Colonic mucosa (tissue), 4 donors: ENCODE results near the gene CTXND2. TPM values are rescaled to one million over a fixed set of nuclear protein-coding genes. Genes with fewer than 3 reads are reported as not detected.

Experiments
- DNase-seq: peaks from one replicate; pipeline ENCODE4 v3.0.0-alpha.2; 2020
- H3K27ac ChIP-seq: fragments of 200-600 bp; one replicate; pipeline ENCODE4 v1.8.0; 2021
- H3K27me3 ChIP-seq: fragments of 200-600 bp; one replicate; pipeline ENCODE4 v1.8.0; 2021
- H3K36me3 ChIP-seq: fragments of 200-600 bp; one replicate; pipeline ENCODE4 v1.8.0; 2021
- H3K4me1 ChIP-seq: fragments of 200-600 bp; one replicate; pipeline ENCODE4 v1.8.0; 2021; ENCODE audit warnings: mild to moderate bottlenecking
- H3K4me3 ChIP-seq: fragments of 200-600 bp; one replicate; pipeline ENCODE4 v1.8.0; 2021
- H3K9ac ChIP-seq, 2 donors: one replicate each; pipeline ENCODE4 v1.7.0; 2013; ENCODE audit warnings: control low read depth in 2 of 2, low read depth in 2 of 2, low read length in 2 of 2
- H3K9me3 ChIP-seq: fragments of 200-600 bp; one replicate; pipeline ENCODE4 v1.8.0; 2021
- CTCF ChIP-seq: fragments of 200-600 bp; IDR thresholded peaks from one replicate; pipeline ENCODE4 v1.8.0; 2022; ENCODE audit warnings: antibody characterized with exemption, mild to moderate bottlenecking
- intact Hi-C: fragments of 100-400 bp; cut with DNase I; formaldehyde crosslinking; loops from one replicate; pipeline ENCODE4 v1.14.1; 2022
- total RNA-seq, 2 donors: library from RNA; stranded (reverse); fragmentation: NEBNext Ultra II Directional in 1 of 2; extraction: Animal tissue kit (Norgen Biotek cat#: 25700) in 1 of 2; gene quantifications; one replicate each; pipeline ENCODE4 v1.2.1, GENCODE V29; 2021
- donor health status: healthy.
- donor health status: DM: no; HTN: no; CAD: no.
- donor health status: DM: no; HTN: no; CAD: no.

Gene CTXND2
- total RNA-seq, 2 donors from 2014 or later = not detected

GRCh38 chr1:150902346-150902745, 15.4 kb downstream of the CTXND2 start:
- Histone ChIP-seq H3K9ac (no peak overlapping the region), H3K4me1 (no peaks in the 10 kb centered on the region), H3K36me3 (no peaks in the 10 kb centered on the region), H3K27ac (no peak overlapping the region), H3K27me3 (no peaks in the 10 kb centered on the region), H3K9me3 (no peaks in the 10 kb centered on the region), H3K4me3 (no peak overlapping the region)
- intact Hi-C loops = no loop called here
- no peak for TF ChIP-seq CTCF
- DNase-seq = no peak

GRCh38 chr1:150902751-150903150, 15.8 kb downstream of the CTXND2 start:
- Histone ChIP-seq H3K4me1 (no peaks in the 10 kb centered on the region), H3K27ac (no peak overlapping the region), H3K9ac (no peak overlapping the region), H3K27me3 (no peaks in the 10 kb centered on the region), H3K9me3 (no peaks in the 10 kb centered on the region), H3K4me3 (no peak overlapping the region), H3K36me3 (no peaks in the 10 kb centered on the region)
- intact Hi-C loops = no loop called here
- no peak for TF ChIP-seq CTCF
- DNase-seq = no peak

GRCh38 chr1:150905301-150905700, 18.4 kb downstream of the CTXND2 start:
- Histone ChIP-seq H3K27ac (no peak overlapping the region), H3K36me3 (no peaks in the 10 kb centered on the region), H3K9me3 (no peaks in the 10 kb centered on the region), H3K27me3 (no peaks in the 10 kb centered on the region), H3K4me3 (no peak overlapping the region), H3K4me1 (no peaks in the 10 kb centered on the region), H3K9ac (no peak overlapping the region)
- intact Hi-C loops = no loop called here
- TF ChIP-seq CTCF = no peak
- DNase-seq = no peak

GRCh38 chr1:150906329-150906728, 19.4 kb downstream of the CTXND2 start:
- Histone ChIP-seq H3K27ac (no peak overlapping the region), H3K36me3 (no peaks in the 10 kb centered on the region), H3K9me3 (no peaks in the 10 kb centered on the region), H3K9ac (no peak overlapping the region), H3K4me1 (no peaks in the 10 kb centered on the region), H3K27me3 (no peaks in the 10 kb centered on the region), H3K4me3 (no peak overlapping the region)
- no peak for DNase-seq
- intact Hi-C loops = no loop called here
- no peak for TF ChIP-seq CTCF

- Histone ChIP-seq H3K4me3 (no peak overlapping the region), H3K36me3 (no peaks in the 10 kb centered on the region), H3K4me1 (no peaks in the 10 kb centered on the region), H3K27me3 (no peaks in the 10 kb centered on the region), H3K27ac (no peak overlapping the region), H3K9ac (no peak overlapping the region), H3K9me3 (no peaks in the 10 kb centered on the region)
- no peak for TF ChIP-seq CTCF
- intact Hi-C loops = no loop called here
- DNase-seq = no peak
Observed at GRCh38 chr1:150906813-150907212, 19.9 kb downstream of the CTXND2 start.
